Pancreas (tissue), 10 donors: ENCODE results near the gene MFN2. TPM values are rescaled to one million over a fixed set of nuclear protein-coding genes. Genes with fewer than 3 reads are reported as not detected.

ENCODE experiments used
- ATAC-seq, 4 donors: fragments of 200-7000 bp; cut with Tn5 transposase; one replicate each; pipeline versions ENCODE4 v1.8.0 to v1.9.1; 2020; ENCODE audit warnings: mild to moderate bottlenecking in 4 of 4, moderate library complexity in 4 of 4
- DNase-seq, 6 donors: peaks; one replicate each; pipeline ENCODE4 v3.0.0-alpha.2; 2020
- FAIRE-seq: peaks from 2 replicates; lab custom pipeline; 2012; peaks lifted over from hg19 to GRCh38; lab: Jason Lieb, UNC
- H3K27ac ChIP-seq, 4 donors: fragments of 200-600 bp; sonication (generic); 1 replicate in 3 of 4; 2 replicates in 1 of 4; pipeline versions ENCODE4 v1.5.0 to v1.8.0; 2020
- H3K27me3 ChIP-seq, 4 donors: fragments of 200-600 bp; one replicate each; pipeline ENCODE4 v1.8.0; 2021
- H3K36me3 ChIP-seq, 3 donors: fragments of 200-600 bp; sonication (generic) in 1 of 3; one replicate each; pipeline versions ENCODE4 v1.5.0 to v1.8.0; 2020 to 2021
- H3K4me1 ChIP-seq, 3 donors: fragments of 200-600 bp; one replicate each; pipeline ENCODE4 v1.8.0; 2021
- H3K4me3 ChIP-seq, 4 donors: fragments of 200-600 bp; sonication (generic) in 2 of 4; one replicate each; pipeline versions ENCODE4 v1.5.0 to v1.8.0; 2020 to 2021
- H3K9me3 ChIP-seq, 4 donors: fragments of 200-600 bp; one replicate each; pipeline ENCODE4 v1.8.0; 2021
- WGBS, 2 donors: extraction: QIAGEN DNeasy Blood & Tissue Kit; methylation state at CpG; one replicate each; pipeline ENCODE4 v1.1.7; 2013; 5-methylcytosine and 5-hydroxymethylcytosine counted together
- intact Hi-C, 3 donors: fragments of 100-400 bp; cut with DNase I; formaldehyde crosslinking; loops; one replicate each; pipeline versions ENCODE4 v1.11.1 to v1.14.2; 2022
- polyA plus RNA-seq, 2 donors: library from polyadenylated mRNA; stranded (reverse); fragments of 200-250 nt; gene quantifications; one replicate each; pipeline ENCODE4 v1.2.3, GENCODE V29; 2013
- total RNA-seq, 6 donors: library from RNA; stranded (reverse); fragmentation: NEBNext Ultra II Directional in 4 of 6; extraction: Animal tissue kit (Norgen Biotek cat#: 25700) in 4 of 6; gene quantifications; one replicate each; pipeline versions ENCODE4 v1.2.1 to v1.2.4, GENCODE V29; 2021 to 2023
- TF ChIP-seq, protein P1 (sequence below), 4 donors: fragments of 200-600 bp; sonication (generic) in 3 of 4; IDR thresholded peaks; one replicate each; pipeline versions ENCODE4 v1.5.0 to v1.8.0; 2021; ENCODE audit warnings: antibody characterized with exemption in 4 of 4
- donor health status: healthy with polysubstance abuse.
- donor health status: DM: no; HTN: no; CAD: no; lungs with moderate emphysema.
- donor health status: DM: no; HTN: no; CAD: no.
- donor health status: control.
- donor health status: control.
- donor health status: Bipolar disorder and iron deficiency.
- donor health status: DM: yes; HTN: yes; CAD: no.
- donor health status: DM: no; HTN: no; CAD: no.
- donor health status: DM: no; HTN: no; CAD: no.
- donor health status: DM: yes; HTN: yes; CAD: no.

Gene MFN2
- total and polyA plus RNA-seq, 8 donors = 13.7 to 34.4 (median 24.8) TPM

GRCh38 chr1:11999236-11999635 is 19.0 kb downstream of the MFN2 start:
- Histone ChIP-seq H3K36me3 (peaks cover 0 to 75% (median 41%) of the 10 kb centered on the region in 3 donors), H3K9me3 (no peaks in the 10 kb centered on the region), H3K27me3 (no peaks in the 10 kb centered on the region), H3K4me3 (no peak overlapping the region), H3K4me1 (no peaks in the 10 kb centered on the region), H3K27ac (no peak overlapping the region)
- TF ChIP-seq, protein P1, sequence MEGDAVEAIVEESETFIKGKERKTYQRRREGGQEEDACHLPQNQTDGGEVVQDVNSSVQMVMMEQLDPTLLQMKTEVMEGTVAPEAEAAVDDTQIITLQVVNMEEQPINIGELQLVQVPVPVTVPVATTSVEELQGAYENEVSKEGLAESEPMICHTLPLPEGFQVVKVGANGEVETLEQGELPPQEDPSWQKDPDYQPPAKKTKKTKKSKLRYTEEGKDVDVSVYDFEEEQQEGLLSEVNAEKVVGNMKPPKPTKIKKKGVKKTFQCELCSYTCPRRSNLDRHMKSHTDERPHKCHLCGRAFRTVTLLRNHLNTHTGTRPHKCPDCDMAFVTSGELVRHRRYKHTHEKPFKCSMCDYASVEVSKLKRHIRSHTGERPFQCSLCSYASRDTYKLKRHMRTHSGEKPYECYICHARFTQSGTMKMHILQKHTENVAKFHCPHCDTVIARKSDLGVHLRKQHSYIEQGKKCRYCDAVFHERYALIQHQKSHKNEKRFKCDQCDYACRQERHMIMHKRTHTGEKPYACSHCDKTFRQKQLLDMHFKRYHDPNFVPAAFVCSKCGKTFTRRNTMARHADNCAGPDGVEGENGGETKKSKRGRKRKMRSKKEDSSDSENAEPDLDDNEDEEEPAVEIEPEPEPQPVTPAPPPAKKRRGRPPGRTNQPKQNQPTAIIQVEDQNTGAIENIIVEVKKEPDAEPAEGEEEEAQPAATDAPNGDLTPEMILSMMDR (IDR thresholded peaks at IDR 0.05) = no peak
- intact Hi-C loops = no loop called here
- FAIRE-seq (no peak), DNase-seq (no peak), ATAC-seq (no peak)
- 78 to 94% methylated on average over 3 of the region's 3 CpGs for WGBS, 2 donors

DNA sequence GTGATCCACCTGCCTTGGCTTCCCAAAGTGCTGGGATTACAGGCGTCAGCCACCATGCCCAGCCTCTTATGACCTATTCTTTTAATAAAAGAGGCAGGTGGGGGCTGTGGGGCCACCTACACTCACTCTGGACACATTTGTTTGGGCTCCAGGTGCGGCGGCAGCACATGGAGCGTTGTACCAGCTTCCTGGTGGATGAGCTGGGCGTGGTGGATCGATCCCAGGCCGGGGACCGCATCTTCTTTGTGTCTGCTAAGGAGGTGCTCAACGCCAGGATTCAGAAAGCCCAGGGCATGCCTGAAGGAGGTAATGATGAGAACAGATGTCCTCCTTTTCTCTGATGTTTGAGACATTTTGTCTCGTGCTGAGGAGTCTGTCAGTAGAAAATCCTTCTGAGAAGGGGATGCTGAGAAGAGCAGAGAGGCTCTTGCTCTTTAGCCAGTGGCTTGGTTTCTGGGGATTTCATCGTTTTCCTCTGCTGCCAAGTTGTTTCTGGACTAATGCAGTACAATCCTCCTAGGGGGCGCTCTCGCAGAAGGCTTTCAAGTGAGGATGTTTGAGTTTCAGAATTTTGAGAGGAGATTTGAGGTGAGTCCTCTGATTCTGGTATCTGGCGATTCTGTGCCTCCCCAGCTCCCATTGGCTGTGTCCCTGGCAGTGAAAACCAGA is 21.1 kb downstream of the MFN2 start:
- WGBS, 2 donors = 81 to 83% methylated on average over 14 of the region's 14 CpGs
- intact Hi-C loops = no loop called here
- no peak overlapping the region for H3K4me3 ChIP-seq
- ATAC-seq = peak in 1 of 4 donors; percentile 9
- no peaks in the 10 kb centered on the region for H3K9me3 ChIP-seq
- no peak for FAIRE-seq
- H3K4me1 ChIP-seq = no peaks in the 10 kb centered on the region
- peak in 2 of 6 donors; percentile 13 to 38 for DNase-seq
- H3K27me3 ChIP-seq = no peaks in the 10 kb centered on the region
- peaks cover 0 to 78% (median 45%) of the 10 kb centered on the region in 3 donors for H3K36me3 ChIP-seq
- TF ChIP-seq, protein P1 (IDR thresholded peaks at IDR 0.05) = peak in 1 of 4 donors; percentile 17
- no peak overlapping the region for H3K27ac ChIP-seq

DNA sequence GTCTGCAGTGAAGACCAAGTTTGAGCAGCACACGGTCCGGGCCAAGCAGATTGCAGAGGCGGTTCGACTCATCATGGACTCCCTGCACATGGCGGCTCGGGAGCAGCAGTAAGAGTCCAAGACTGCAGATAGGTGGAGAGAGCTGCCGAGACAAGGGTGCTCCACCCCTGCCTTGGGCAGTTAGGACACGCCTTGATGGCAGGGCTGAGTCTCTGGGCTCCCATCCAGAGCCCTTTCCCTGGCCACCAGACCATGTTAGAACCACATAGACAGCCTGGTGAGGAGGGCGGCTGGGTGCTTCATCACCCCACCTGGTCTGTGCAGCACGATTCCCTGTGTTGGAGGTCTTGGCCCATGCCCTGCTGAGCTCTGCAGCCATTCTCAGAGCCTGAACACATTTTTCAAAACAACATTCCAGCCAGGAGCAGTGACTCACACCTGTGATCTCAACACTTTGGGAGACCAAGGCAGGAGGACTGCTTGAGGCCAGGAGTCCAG is 21.8 kb downstream of the MFN2 start:
- FAIRE-seq (no peak), DNase-seq (peak in 2 of 6 donors; percentile 4 to 13), ATAC-seq (no peak)
- Histone ChIP-seq H3K27ac (no peak overlapping the region), H3K4me1 (no peaks in the 10 kb centered on the region), H3K27me3 (no peaks in the 10 kb centered on the region), H3K4me3 (no peak overlapping the region), H3K9me3 (no peaks in the 10 kb centered on the region), H3K36me3 (peaks cover 2 to 82% (median 51%) of the 10 kb centered on the region in 3 donors)
- 92 to 94% methylated on average over 10 of the region's 10 CpGs for WGBS, 2 donors
- intact Hi-C loops = no loop called here
- TF ChIP-seq, protein P1 (IDR thresholded peaks at IDR 0.05) = no peak

DNA sequence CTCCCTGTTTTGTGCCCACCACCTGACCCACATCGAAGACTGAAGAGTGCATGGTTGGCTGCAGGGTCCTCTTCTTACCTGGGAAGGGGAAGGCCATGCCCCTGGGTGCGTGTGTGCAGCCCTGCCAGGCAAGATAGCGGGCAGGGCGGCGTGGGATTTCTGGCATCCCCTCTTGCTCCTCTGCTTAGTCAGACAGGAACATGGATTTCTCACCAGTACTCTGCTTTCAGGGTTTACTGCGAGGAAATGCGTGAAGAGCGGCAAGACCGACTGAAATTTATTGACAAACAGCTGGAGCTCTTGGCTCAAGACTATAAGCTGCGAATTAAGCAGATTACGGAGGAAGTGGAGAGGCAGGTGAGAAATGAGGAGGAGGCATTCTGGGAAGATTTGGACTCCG is 23.5 kb downstream of the MFN2 start:
- 92 to 94% methylated on average over 12 of the region's 12 CpGs for WGBS, 2 donors
- Histone ChIP-seq H3K36me3 (peaks cover 3 to 72% (median 50%) of the 10 kb centered on the region in 3 donors), H3K27me3 (no peaks in the 10 kb centered on the region), H3K27ac (no peak overlapping the region), H3K9me3 (no peaks in the 10 kb centered on the region), H3K4me1 (no peaks in the 10 kb centered on the region), H3K4me3 (no peak overlapping the region)
- TF ChIP-seq, protein P1 (IDR thresholded peaks at IDR 0.05) = no peak
- FAIRE-seq = no peak
- DNase-seq = peak in 2 of 6 donors; percentile 7 to 13
- ATAC-seq = no peak
- intact Hi-C loops = no loop called here
